GM19395 (cell line): ENCODE measurements around the gene C11orf98.
"Not testable (repeated sequence)": the region's sequence is repeated elsewhere in the genome, so short reads cannot be mapped to it uniquely, and the experiment has no call there.

Source experiments
- ATAC-seq: cut with Tn5 transposase; IDR thresholded peaks from one replicate; pipeline ENCODE4 v1.9.1; 2021; ENCODE audit warnings: mild to moderate bottlenecking, moderate library complexity; ENCODE audit not compliant: unreplicated experiment

Gene C11orf98

GRCh38 chr11:62687508-62688396 lies 22.7 kb upstream of the C11orf98 start:
- ATAC-seq: no peak

- no peak for ATAC-seq
These were observed 17.5 kb upstream of the C11orf98 start for GRCh38 chr11:62682518-62682917.

- ATAC-seq: no peak
These were observed 15.8 kb upstream of the C11orf98 start for GRCh38 chr11:62680825-62681240.

GRCh38 chr11:62678770-62679696 lies 14.0 kb upstream of the C11orf98 start, which contains the start of gene UBXN1:
Gene UBXN1 (minus strand): TSS chr11:62679073. CDS start chr11:62678923, 150 bp downstream.
- peak; percentile 84 for ATAC-seq

- ATAC-seq: no peak
These were observed 13.4 kb upstream of the C11orf98 start for GRCh38 chr11:62678433-62678769.

GRCh38 chr11:62677714-62678113 lies 12.7 kb upstream of the C11orf98 start:
- ATAC-seq: no peak

GRCh38 chr11:62677156-62677555 lies 12.1 kb upstream of the C11orf98 start:
- ATAC-seq: no peak

- ATAC-seq: no peak
These were observed 11.7 kb upstream of the C11orf98 start for GRCh38 chr11:62676698-62677097.

GRCh38 chr11:62675415-62675814 lies 10.4 kb upstream of the C11orf98 start:
- not testable (repeated sequence) for ATAC-seq

- ATAC-seq: no peak
These were observed 8.2 kb upstream of the C11orf98 start for GRCh38 chr11:62673196-62673525.

GRCh38 chr11:62671608-62672389 lies 6.8 kb upstream of the C11orf98 start, which contains the start of the genes LBHD1 and UQCC3:
Gene LBHD1 (minus strand): TSS chr11:62672267. CDS start chr11:62670031, 2,236 bp downstream.
Gene UQCC3 (plus strand): TSS chr11:62671673. CDS start chr11:62671746, 73 bp downstream.
- peak; percentile 63 for ATAC-seq

- ATAC-seq: peak; percentile 6
These were observed 6.2 kb upstream of the C11orf98 start for GRCh38 chr11:62671236-62671607.

- no peak for ATAC-seq
These were observed 4.6 kb upstream of the C11orf98 start for GRCh38 chr11:62669420-62670161.

- ATAC-seq: no peak
These were observed 2.5 kb upstream of the C11orf98 start for GRCh38 chr11:62667460-62667859.

GRCh38 chr11:62666259-62666926 lies 1.4 kb upstream of the C11orf98 start:
- ATAC-seq: no peak

GRCh38 chr11:62665599-62666258 lies 719 bp upstream of the C11orf98 start:
- ATAC-seq: peak; percentile 35

GRCh38 chr11:62664405-62665074 lies 470 bp downstream of the C11orf98 start:
- peak; percentile 53 for ATAC-seq

- ATAC-seq: no peak
These were observed 8.1 kb downstream of the C11orf98 start for GRCh38 chr11:62656796-62657429.
